NCI-H2107 treated with DMSO at 0.1 percent for 48 hours (cell line): ENCODE results near the gene TNIP2.

Experiments
- DNase-seq: peaks from one replicate; lab custom pipeline; 2025; ENCODE audit not compliant: unreplicated experiment; lab: John Stamatoyannopoulos, UW

Gene TNIP2

DNA sequence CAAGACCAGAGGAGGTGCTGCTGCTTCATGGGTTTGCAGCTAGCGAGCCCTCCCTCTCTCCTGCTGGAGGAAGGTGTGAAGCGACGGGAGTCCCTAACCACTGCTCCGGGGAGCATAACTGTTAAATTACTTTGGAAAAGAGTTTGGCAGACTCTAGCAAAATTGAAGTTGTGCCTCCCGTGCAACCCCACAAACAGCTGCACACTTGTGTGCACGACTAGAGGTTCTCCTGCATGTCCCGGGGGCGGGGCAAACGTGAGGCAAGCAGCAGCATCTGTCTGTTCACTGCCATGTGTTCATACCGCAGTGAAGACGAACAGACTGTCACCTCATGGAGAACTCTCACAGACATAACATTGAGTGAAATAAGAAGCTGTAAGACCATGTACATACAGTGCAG, 34.5 kb downstream of the TNIP2 start:
- no peak for DNase-seq

GRCh38 chr4:2716236-2716635, 39.9 kb downstream of the TNIP2 start:
- no peak for DNase-seq

GRCh38 chr4:2715426-2715825, 40.7 kb downstream of the TNIP2 start:
- DNase-seq: no peak

GRCh38 chr4:2714918-2715317, 41.2 kb downstream of the TNIP2 start:
- DNase-seq: no peak

- peak; percentile 39 for DNase-seq
These were observed 41.9 kb downstream of the TNIP2 start for GRCh38 chr4:2714061-2714770.

DNA sequence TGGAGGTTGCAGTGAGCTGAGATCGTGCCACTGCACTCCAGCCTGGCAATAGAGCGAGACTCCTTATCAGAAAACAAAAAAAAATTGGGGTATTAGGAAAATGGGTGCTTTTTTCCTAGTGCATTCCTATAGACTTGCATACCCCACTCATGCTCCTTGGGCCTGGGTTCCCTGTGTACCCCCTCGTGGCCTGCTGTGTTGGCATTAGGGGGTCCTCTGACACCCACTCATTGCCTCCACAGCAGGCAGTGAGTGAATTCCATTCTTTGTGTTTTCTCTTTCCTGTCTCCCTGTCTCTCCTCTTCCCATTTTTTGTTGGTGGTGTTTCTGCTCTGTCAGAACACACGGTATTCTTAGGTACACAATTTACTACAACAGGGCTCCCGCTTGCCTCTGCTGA, 42.8 kb downstream of the TNIP2 start:
- DNase-seq: no peak

GRCh38 chr4:2712261-2712842, 43.8 kb downstream of the TNIP2 start:
- DNase-seq: no peak

DNA sequence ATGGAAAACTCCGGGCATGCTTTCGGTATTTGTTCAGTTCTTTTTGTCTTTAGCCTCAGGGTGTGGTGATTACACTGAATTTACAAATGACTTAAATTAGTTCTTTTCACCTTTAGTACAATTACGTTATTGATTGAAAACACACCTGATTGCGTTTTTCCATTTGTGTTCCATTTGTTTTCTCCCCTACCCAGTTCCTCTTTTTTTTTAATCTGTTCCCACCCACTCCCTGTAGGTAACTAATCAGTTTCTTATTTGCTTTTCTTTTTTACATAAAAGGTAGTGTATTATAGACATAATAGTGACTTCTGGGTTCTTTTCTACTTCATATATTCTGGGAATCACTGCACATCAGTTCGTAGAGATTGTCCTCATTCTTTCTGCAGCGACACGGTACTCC, 53.4 kb downstream of the TNIP2 start:
- no peak for DNase-seq

DNA sequence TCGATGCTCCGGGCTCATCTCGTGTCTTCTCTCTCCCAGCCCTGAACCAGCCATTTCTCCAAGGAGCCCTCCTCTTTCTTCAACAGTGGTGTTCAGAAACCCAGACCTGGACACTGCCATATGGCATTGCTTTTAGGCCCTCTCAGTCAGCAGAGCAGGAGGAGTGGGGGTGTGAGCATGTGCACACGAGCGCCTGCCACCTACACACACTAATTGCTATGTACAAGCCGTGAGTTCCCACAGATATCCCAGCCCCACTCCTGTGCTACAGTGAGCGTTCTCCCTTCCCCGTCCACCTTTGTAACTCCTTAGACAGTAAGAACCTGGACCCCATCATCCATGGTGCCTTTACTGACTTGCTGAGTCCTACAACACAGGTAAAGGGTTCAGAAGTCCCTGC, 53.8 kb downstream of the TNIP2 start:
- DNase-seq: no peak

DNA sequence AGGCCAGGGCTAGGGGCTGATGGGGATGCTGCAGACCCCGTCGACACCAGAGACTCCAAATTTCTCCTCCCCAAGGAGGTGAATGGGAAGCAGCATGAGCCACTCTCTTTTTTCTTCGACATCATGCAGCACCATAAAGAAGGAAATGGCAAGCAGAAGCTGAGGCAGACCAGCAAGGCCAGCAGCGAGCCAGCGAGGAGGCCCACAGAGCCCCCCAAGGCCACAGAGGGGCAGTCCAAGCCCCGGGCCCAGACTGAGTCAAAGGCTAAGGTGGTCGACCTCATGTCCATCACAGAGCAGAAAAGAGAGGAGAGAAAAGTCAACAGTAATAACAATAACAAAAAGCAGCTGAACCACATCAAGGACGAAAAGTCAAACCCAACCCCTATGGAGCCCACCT, 56.1 kb downstream of the TNIP2 start:
- DNase-seq: no peak

DNA sequence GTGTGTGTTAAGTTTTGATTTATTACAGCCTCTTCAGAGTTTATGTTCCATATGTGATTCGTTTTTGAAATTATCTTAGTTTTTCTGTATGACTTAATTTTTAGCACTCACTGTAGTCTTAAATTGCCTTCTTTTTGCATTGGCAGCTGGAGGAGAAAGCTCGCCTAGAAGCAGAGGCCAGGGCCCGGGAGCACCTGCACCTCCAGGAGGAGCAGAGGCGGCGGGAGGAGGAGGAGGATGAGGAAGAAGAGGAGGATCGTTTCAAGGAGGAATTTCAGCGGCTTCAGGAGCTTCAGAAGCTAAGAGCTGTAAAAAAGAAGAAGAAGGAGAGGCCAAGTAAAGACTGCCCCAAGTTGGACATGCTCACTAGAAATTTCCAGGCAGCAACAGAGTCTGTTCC, 56.6 kb downstream of the TNIP2 start:
- DNase-seq: no peak

- peak; percentile 26 for DNase-seq
These were observed 57.1 kb downstream of the TNIP2 start for GRCh38 chr4:2698951-2699505.

GRCh38 chr4:2698504-2698903, 57.6 kb downstream of the TNIP2 start:
- DNase-seq: no peak

- no peak for DNase-seq
These were observed 58.1 kb downstream of the TNIP2 start for GRCh38 chr4:2697995-2698414.

GRCh38 chr4:2696423-2696822, 59.7 kb downstream of the TNIP2 start:
- DNase-seq: no peak

DNA sequence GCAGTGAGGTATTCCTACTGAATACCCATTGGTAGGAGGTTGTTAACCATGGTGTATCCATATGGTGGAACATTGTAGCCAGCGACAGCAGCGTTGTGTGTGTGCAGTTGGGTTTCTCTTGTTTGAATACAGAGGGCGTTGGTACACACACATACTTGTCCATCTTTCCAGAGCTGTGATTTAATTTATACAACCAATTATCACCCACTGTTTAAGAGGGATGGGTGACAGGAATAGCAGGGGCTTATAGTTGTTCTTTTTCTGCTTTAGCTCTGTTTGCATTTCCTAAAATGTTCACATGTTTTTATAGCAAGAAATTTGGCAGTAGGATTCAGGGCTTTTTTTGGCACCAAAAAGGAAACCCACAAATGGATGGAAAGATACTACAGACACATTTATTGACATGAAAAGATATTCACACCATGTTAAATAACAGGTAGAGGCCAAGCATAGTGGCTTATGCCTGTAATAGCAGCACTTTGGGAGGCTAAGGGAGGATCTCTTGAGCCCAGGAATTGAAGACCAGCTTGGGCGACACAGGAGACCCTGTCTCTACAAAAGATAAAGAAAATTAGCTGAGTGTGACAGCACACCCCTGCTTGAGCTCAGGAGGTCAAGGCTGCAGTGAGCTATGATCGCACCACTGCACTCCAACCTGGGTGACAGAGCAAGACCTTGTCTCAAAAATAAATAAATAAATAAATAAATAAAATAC, 60.6 kb downstream of the TNIP2 start:
- no peak for DNase-seq

GRCh38 chr4:2694691-2695090, 61.4 kb downstream of the TNIP2 start:
- DNase-seq: no peak

GRCh38 chr4:2691952-2692435, 64.1 kb downstream of the TNIP2 start:
- no peak for DNase-seq
